Thoracic aorta (tissue), 2 donors: ENCODE measurements around the gene CRTAC1. TPM values are rescaled to one million over a fixed set of nuclear protein-coding genes. Genes with fewer than 3 reads are reported as not detected.

Experiments
- ATAC-seq: fragments of 150-250 bp; one replicate; pipeline ENCODE4 v1.8.0; 2017; ENCODE audit warnings: low read depth; ENCODE audit not compliant: insufficient number of reproducible peaks, low FRiP score
- DNase-seq: peaks from one replicate; pipeline ENCODE4 v3.0.0-alpha.2; 2020; ENCODE audit warnings: low spot score
- H3K27ac ChIP-seq, 2 donors: fragments of 200-600 bp; sonication (generic); 1 replicate in 1 of 2; 2 replicates in 1 of 2; pipeline ENCODE4 v1.5.1; 2016; ENCODE audit warnings: mild to moderate bottlenecking in 2 of 2, moderate library complexity in 2 of 2
- H3K27me3 ChIP-seq: fragments of 200-600 bp; sonication (generic); replicated peaks from 2 replicates; pipeline ENCODE4 v1.6.0; 2016; ENCODE audit warnings: mild to moderate bottlenecking; ENCODE audit not compliant: insufficient read depth
- H3K36me3 ChIP-seq: fragments of 200-600 bp; sonication (generic); one replicate; pipeline ENCODE4 v1.5.1; 2016
- H3K4me1 ChIP-seq, 2 donors: fragments of 200-600 bp; sonication (generic); 1 replicate in 1 of 2; 2 replicates in 1 of 2; pipeline versions ENCODE4 v1.5.1 to v1.6.0; 2016; ENCODE audit warnings: low read depth in 2 of 2, mild to moderate bottlenecking in 1 of 2; ENCODE audit not compliant: control insufficient read depth in 1 of 2
- H3K4me3 ChIP-seq: fragments of 200-600 bp; sonication (generic); 2 replicates; pipeline ENCODE4 v1.5.1; 2016; ENCODE audit warnings: mild to moderate bottlenecking
- H3K9me3 ChIP-seq: fragments of 200-600 bp; sonication (generic); 2 replicates; pipeline ENCODE4 v1.5.1; 2016
- CTCF ChIP-seq: fragments of 200-600 bp; sonication (generic); IDR thresholded peaks from one replicate; pipeline ENCODE4 v1.5.1; 2019; ENCODE audit warnings: antibody characterized with exemption
- total RNA-seq, 2 donors: library from RNA; depleted of rRNA; stranded (reverse); fragments of >200 nt; gene quantifications; one replicate each; pipeline versions ENCODE4 v1.1.0 to v1.2.3, GENCODE V29; 2016

Gene CRTAC1
- total RNA-seq, 2 donors from 2014 or later, result 4.3 to 5.2 TPM

DNA sequence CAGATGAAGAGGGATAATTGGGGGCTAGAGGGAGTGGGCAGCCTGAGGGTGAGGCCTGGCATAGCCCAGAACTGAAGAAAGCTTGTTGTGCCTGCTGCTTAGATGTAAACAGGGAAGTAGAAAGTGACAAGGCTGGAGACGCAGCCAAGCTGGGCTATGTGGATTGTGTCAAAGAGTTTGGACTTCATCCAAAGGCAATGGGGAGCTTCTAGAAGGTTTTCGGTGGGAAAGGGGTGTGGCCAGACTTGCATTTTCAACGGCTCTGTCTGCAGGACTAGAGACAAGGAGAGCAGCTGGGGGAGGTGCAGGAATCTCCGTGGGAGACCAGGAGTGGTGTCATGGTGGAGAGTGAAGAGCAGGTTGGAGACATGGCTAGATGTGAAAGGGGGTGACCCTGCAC lies 132.0 kb downstream of the CRTAC1 start:
- Histone ChIP-seq H3K27ac (no peak overlapping the region), H3K36me3 (no peaks in the 10 kb centered on the region), H3K4me3 (no peak overlapping the region), H3K4me1 (no peaks in the 10 kb centered on the region), H3K27me3 (no peaks in the 10 kb centered on the region), H3K9me3 (no peaks in the 10 kb centered on the region)
- DNase-seq (no peak), ATAC-seq (no peak)
- TF ChIP-seq CTCF, result no peak

DNA sequence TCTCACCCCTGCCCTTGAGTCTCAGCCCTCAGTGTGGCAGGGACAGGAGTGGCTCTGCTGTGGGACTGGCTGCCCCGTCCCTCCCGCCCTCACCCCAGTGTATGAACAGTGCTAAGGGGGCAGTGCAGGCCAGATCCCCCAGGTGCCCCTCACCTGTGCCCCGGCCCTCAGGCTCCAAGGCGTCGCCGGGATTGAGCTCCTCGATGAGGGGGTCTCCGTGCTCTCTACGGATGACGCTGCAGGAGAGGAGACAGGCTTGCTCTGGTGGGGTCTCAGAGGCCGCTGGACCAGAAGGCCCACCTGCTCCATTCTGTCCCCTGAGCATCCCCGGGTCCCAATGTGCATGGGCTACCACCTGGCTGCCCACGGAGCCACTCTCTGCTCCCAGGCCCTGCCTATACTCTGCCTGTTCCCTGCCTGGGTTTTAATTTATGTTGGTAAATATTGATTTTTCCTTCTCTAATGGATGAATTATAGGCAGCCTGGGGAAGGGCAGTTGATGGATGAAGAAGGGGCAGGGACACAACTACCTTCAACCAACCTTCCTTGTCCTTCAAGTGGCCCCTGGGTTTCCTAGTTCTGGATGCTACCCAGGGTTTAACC lies 133.6 kb downstream of the CRTAC1 start:
- no peak for TF ChIP-seq CTCF
- ATAC-seq (no peak), DNase-seq (no peak)
- Histone ChIP-seq H3K4me3 (no peak overlapping the region), H3K4me1 (no peaks in the 10 kb centered on the region), H3K27me3 (no peaks in the 10 kb centered on the region), H3K27ac (no peak overlapping the region), H3K9me3 (no peaks in the 10 kb centered on the region), H3K36me3 (no peaks in the 10 kb centered on the region)

GRCh38 chr10:97895915-97896314 lies 134.5 kb downstream of the CRTAC1 start:
- no peak for TF ChIP-seq CTCF
- Histone ChIP-seq H3K4me1 (no peaks in the 10 kb centered on the region), H3K27me3 (no peaks in the 10 kb centered on the region), H3K36me3 (no peaks in the 10 kb centered on the region), H3K9me3 (no peaks in the 10 kb centered on the region), H3K27ac (no peak overlapping the region), H3K4me3 (no peak overlapping the region)
- DNase-seq, result no peak
- no peak for ATAC-seq

- no peak for ATAC-seq
These were observed 135.3 kb downstream of the CRTAC1 start for GRCh38 chr10:97895084-97895483.

GRCh38 chr10:97894092-97894491 lies 136.3 kb downstream of the CRTAC1 start:
- no peaks in the 10 kb centered on the region for H3K27me3 ChIP-seq
- ATAC-seq (no peak), DNase-seq (no peak)

More at GRCh38 chr10:97895084-97895483, 135.3 kb downstream of the CRTAC1 start:
- Histone ChIP-seq H3K36me3 (no peaks in the 10 kb centered on the region), H3K9me3 (no peaks in the 10 kb centered on the region), H3K4me3 (no peak overlapping the region), H3K27ac (no peak overlapping the region), H3K4me1 (no peaks in the 10 kb centered on the region), H3K27me3 (no peaks in the 10 kb centered on the region)
- TF ChIP-seq CTCF, result no peak
- no peak for DNase-seq

More at GRCh38 chr10:97894092-97894491, 136.3 kb downstream of the CRTAC1 start:
- H3K9me3 ChIP-seq, result no peaks in the 10 kb centered on the region
- TF ChIP-seq CTCF, result no peak
- no peak overlapping the region for H3K4me3 ChIP-seq
- peaks cover 0 to 3% of the 10 kb centered on the region in 2 donors for H3K4me1 ChIP-seq
- H3K36me3 ChIP-seq, result no peaks in the 10 kb centered on the region
- H3K27ac ChIP-seq, result no peak overlapping the region
